Vagina (tissue), 2 donors: ENCODE results near the gene SCUBE1. TPM values are rescaled to one million over a fixed set of nuclear protein-coding genes. Genes with fewer than 3 reads are reported as not detected.

Experiments used
- DNase-seq, 2 donors: peaks; one replicate each; pipeline ENCODE4 v3.0.0-alpha.2; 2017; ENCODE audit errors: extremely low spot score in 2 of 2
- H3K27ac ChIP-seq: fragments of 200-600 bp; sonication (generic); one replicate; pipeline ENCODE4 v1.5.1; 2019
- H3K27me3 ChIP-seq: fragments of 200-600 bp; sonication (generic); one replicate; pipeline ENCODE4 v1.5.1; 2019
- H3K36me3 ChIP-seq, 2 donors: fragments of 200-600 bp; sonication (generic); one replicate each; pipeline ENCODE4 v1.5.1; 2017 to 2019
- H3K4me1 ChIP-seq: fragments of 200-600 bp; sonication (generic); one replicate; pipeline ENCODE4 v1.5.1; 2019
- H3K4me3 ChIP-seq, 2 donors: fragments of 200-600 bp; sonication (generic); 1 replicate in 1 of 2; 2 replicates in 1 of 2; pipeline ENCODE4 v1.5.1; 2016 to 2019
- H3K9me3 ChIP-seq: fragments of 200-600 bp; sonication (generic); one replicate; pipeline ENCODE4 v1.5.1; 2019
- POLR2A ChIP-seq, 2 donors: fragments of 450-650 bp; IDR thresholded peaks; one replicate each; pipeline ENCODE4 v1.6.1; 2017; ENCODE audit warnings: antibody characterized with exemption in 2 of 2, mild to moderate bottlenecking in 2 of 2, moderate library complexity in 2 of 2
- POLR2AphosphoS5 ChIP-seq, 2 donors: sonication (generic); formaldehyde crosslinking; IDR thresholded peaks; one replicate each; pipeline ENCODE4 v1.9.0; 2017; ENCODE audit warnings: antibody characterized with exemption in 2 of 2, mild to moderate bottlenecking in 2 of 2, low read depth in 1 of 2; ENCODE audit not compliant: insufficient read depth in 1 of 2
- intact Hi-C: fragments of 100-400 bp; cut with DNase I; formaldehyde crosslinking; loops from one replicate; pipeline ENCODE4 v1.15.1; 2023
- total RNA-seq: library from RNA; depleted of rRNA; stranded (reverse); fragments of >200 nt; gene quantifications from one replicate; pipeline ENCODE4 v1.2.3, GENCODE V29; 2016
- TF ChIP-seq, protein P1 (sequence below), 3 experiments: fragments of 450-650 bp in 2 of 3; fragments of 200-600 bp in 1 of 3; sonication (generic) in 1 of 3; IDR thresholded peaks; one replicate each; pipeline ENCODE4 v1.5.1; 2017 to 2019; ENCODE audit warnings: antibody characterized with exemption in 3 of 3, mild to moderate bottlenecking in 2 of 3, moderate library complexity in 2 of 3

The SCUBE1 gene
- total RNA-seq, 1 donor from 2014 or later, result 6.9 TPM

DNA sequence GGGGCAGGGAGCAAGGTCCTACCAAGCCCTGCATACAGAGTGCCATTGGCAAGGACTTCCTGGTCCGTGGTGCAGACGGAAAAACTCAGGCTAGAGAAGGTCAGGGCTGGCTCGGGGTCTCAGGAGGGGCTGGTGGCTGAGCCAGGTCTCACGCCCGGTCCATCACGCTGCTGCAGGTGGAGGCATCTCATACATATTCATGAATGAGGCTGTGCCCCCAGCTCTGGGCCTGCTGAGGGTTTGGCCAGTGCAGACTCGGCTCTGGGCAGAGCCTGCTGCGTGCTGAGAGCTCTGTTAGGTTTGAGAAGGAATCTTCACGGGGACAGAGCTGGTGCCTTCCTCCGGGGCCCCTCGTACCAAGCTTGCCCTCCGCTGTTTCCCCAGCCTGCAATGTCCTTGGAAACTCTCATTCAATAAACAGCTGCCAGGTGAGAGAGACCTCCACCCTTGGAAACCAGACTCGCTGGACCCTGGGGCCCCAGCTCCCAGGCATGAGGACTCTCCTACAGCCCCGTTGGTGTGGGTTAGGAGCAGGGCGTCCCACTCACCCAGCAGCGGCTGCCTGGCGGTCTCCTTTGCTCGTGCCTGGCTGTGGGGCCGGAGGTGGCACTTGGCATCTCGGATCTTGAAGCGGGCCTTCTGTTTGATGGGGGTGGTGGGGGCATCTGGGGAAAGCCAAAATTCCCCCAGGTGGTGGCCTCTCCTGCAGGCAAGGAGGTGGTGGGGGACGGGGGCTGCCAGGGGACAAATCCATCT, 122.4 kb downstream of the SCUBE1 start:
- Histone ChIP-seq H3K4me3 (no peak overlapping the region), H3K4me1 (no peaks in the 10 kb centered on the region), H3K9me3 (no peaks in the 10 kb centered on the region), H3K36me3 (no peaks in the 10 kb centered on the region), H3K27ac (no peak overlapping the region), H3K27me3 (no peaks in the 10 kb centered on the region)
- intact Hi-C loops, result no loop called here
- no peak for TF ChIP-seq POLR2A (IDR thresholded peaks at IDR 0.05)
- TF ChIP-seq, protein P1, sequence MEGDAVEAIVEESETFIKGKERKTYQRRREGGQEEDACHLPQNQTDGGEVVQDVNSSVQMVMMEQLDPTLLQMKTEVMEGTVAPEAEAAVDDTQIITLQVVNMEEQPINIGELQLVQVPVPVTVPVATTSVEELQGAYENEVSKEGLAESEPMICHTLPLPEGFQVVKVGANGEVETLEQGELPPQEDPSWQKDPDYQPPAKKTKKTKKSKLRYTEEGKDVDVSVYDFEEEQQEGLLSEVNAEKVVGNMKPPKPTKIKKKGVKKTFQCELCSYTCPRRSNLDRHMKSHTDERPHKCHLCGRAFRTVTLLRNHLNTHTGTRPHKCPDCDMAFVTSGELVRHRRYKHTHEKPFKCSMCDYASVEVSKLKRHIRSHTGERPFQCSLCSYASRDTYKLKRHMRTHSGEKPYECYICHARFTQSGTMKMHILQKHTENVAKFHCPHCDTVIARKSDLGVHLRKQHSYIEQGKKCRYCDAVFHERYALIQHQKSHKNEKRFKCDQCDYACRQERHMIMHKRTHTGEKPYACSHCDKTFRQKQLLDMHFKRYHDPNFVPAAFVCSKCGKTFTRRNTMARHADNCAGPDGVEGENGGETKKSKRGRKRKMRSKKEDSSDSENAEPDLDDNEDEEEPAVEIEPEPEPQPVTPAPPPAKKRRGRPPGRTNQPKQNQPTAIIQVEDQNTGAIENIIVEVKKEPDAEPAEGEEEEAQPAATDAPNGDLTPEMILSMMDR (IDR thresholded peaks at IDR 0.05), result no peak
- DNase-seq, result no peak

DNA sequence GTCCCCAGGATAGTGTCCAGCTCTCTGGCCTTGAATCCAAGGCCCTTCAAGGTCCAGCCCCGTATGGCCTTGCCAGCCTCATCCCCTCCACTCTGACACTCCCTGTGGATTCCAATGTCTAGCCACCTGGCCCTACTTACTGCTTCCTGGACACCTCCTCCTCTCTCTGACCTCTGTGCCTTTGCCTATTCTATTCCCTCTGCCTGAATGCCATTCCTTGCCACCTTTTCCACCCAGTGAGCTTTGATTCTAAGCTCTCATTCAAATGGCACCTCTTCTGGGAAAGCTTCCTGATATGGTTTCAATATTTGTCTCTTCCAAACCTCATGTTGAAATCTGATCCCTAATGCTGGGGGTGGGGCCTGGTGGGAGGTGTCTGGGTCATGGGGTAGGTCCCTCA, 124.4 kb downstream of the SCUBE1 start:
- no peak for DNase-seq
- intact Hi-C loops, result no loop called here
- TF ChIP-seq POLR2AphosphoS5 (IDR thresholded peaks at IDR 0.05; ENCODE audit: insufficient read depth in 1 of 2, low read depth in 1 of 2) (no peak), POLR2A (IDR thresholded peaks at IDR 0.05) (no peak)
- TF ChIP-seq, protein P1 (IDR thresholded peaks at IDR 0.05), result no peak

DNA sequence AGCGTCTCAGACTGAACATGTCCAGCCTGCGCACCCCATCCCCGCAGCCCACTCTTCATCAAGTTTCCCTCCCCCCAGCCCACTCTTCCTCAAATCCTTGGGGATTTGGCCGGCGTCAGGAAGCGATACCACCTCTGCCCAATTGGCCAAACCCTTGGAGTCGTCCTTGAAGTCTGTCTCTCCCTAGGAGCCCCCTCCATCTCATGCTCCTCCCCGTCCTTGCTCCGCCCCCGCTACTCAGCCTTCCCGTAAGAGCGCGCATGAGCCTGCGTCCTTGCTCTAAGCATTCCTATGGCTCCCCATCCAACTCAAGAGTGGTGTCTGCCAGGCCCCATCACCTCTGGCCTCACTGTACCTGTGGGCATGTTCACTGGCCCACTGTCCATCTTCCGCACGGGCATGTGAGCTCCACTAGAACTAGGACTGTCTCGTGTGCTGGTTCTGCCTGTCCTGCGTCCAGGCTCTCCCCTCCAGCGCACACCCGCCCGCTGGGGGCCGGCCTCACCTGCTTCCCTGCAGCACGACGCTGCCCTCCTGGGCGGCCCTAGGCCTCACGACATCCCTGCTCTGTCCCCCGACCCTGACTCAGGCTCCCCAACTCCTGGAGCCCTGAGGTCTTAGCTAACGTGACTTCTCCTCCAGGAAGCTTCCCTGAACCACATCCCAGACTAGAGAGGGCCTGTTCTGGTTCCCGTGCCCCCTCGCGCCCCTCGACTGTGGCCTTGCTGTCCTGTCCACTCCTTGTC, 125.7 kb downstream of the SCUBE1 start:
- Histone ChIP-seq H3K27ac (no peak overlapping the region), H3K36me3 (no peaks in the 10 kb centered on the region), H3K27me3 (no peaks in the 10 kb centered on the region), H3K4me1 (no peaks in the 10 kb centered on the region), H3K4me3 (no peak overlapping the region), H3K9me3 (no peaks in the 10 kb centered on the region)
- intact Hi-C loops, result no loop called here
- no peak for DNase-seq
- no peak for TF ChIP-seq POLR2AphosphoS5 (IDR thresholded peaks at IDR 0.05; ENCODE audit: insufficient read depth in 1 of 2, low read depth in 1 of 2)
- TF ChIP-seq POLR2A (IDR thresholded peaks at IDR 0.05), result no peak
- TF ChIP-seq, protein P1 (IDR thresholded peaks at IDR 0.05), result no peak

More for the DNA sequence above, 124.4 kb downstream of the SCUBE1 start:
- no peaks in the 10 kb centered on the region for H3K9me3 ChIP-seq
- no peak overlapping the region for H3K27ac ChIP-seq
- no peaks in the 10 kb centered on the region for H3K36me3 ChIP-seq
- H3K27me3 ChIP-seq, result no peaks in the 10 kb centered on the region
- no peaks in the 10 kb centered on the region for H3K4me1 ChIP-seq
- H3K4me3 ChIP-seq, result no peak overlapping the region

DNA sequence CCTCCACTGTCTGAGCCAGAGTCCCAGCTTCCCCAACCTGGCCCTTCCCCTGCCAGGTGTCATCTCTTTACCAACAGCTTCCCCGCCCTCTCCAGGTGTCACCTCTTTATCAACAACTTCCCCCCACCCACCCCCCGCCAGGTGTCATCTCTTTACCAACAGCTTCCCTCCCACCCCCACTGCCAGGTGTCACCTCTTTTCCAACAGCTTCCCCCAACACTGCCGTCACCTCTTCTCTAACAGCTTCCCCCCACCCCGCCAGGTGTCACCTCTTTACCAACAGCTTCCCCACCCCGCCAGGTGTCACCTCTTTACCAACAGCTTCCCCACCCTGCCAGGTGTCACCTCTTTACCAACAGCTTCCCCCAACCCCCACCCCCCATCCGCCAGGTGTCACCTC, 126.4 kb downstream of the SCUBE1 start:
- intact Hi-C loops, result no loop called here

More for the DNA sequence above, 126.4 kb downstream of the SCUBE1 start:
- Histone ChIP-seq H3K36me3 (no peaks in the 10 kb centered on the region), H3K27ac (no peak overlapping the region), H3K27me3 (no peaks in the 10 kb centered on the region), H3K9me3 (no peaks in the 10 kb centered on the region), H3K4me1 (no peaks in the 10 kb centered on the region), H3K4me3 (no peak overlapping the region)
- TF ChIP-seq POLR2A (IDR thresholded peaks at IDR 0.05) (no peak), POLR2AphosphoS5 (IDR thresholded peaks at IDR 0.05; ENCODE audit: insufficient read depth in 1 of 2, low read depth in 1 of 2) (no peak)
- TF ChIP-seq, protein P1 (IDR thresholded peaks at IDR 0.05), result no peak
- DNase-seq, result no peak
